ENCODE results near the gene RAP2A.

DNA sequence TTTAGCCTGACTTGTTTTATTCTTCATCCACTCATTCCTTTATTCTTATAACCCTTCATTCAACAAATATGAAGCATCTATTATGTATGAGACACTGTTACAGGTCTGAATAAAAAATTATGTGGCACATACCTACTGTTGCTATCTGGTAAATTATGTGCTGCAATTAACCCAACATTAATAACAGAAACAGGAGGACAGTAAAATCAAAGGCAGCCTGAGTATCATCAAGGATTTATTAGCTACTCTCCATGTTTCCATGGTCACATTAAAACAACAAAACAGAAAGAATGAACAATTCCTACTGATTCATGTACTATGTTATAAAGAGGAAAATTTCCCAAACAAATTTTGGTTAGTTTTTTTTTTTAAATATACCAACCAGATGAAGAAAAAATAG, 43.9 kb downstream of the RAP2A start:
- TF ChIP-seq, protein P1, sequence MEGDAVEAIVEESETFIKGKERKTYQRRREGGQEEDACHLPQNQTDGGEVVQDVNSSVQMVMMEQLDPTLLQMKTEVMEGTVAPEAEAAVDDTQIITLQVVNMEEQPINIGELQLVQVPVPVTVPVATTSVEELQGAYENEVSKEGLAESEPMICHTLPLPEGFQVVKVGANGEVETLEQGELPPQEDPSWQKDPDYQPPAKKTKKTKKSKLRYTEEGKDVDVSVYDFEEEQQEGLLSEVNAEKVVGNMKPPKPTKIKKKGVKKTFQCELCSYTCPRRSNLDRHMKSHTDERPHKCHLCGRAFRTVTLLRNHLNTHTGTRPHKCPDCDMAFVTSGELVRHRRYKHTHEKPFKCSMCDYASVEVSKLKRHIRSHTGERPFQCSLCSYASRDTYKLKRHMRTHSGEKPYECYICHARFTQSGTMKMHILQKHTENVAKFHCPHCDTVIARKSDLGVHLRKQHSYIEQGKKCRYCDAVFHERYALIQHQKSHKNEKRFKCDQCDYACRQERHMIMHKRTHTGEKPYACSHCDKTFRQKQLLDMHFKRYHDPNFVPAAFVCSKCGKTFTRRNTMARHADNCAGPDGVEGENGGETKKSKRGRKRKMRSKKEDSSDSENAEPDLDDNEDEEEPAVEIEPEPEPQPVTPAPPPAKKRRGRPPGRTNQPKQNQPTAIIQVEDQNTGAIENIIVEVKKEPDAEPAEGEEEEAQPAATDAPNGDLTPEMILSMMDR (IDR thresholded peaks at IDR 0.05), result no peak
- TF ChIP-seq POLR2A (IDR thresholded peaks at IDR 0.05), result no peak

Measured in uterus (tissue), 2 donors.